NCI-H2171 (cell line): ENCODE results near the gene PLAC8L1.
"Not testable (repeated sequence)": the region's sequence is repeated elsewhere in the genome, so short reads cannot be mapped to it uniquely, and the experiment has no call there.

Experiments
- DNase-seq: peaks from one replicate; lab custom pipeline; 2025; lab: John Stamatoyannopoulos, UW

Gene PLAC8L1, protein sequence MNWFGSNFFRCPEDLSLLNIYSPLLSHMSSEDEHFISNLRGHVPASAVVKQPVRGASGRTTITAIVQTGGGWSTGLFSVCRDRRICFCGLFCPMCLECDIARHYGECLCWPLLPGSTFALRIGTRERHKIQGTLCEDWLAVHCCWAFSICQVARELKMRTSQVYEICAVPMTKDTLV

GRCh38 chr5:146105477-146105876 lies at the start of gene PLAC8L1:
PLAC8L1 (minus strand) TSS chr5:146105577; CDS start chr5:146104311, 1,266 bp downstream.
- DNase-seq = no peak

GRCh38 chr5:146151970-146152369 lies 46.6 kb upstream of the PLAC8L1 start:
- no peak for DNase-seq

DNA sequence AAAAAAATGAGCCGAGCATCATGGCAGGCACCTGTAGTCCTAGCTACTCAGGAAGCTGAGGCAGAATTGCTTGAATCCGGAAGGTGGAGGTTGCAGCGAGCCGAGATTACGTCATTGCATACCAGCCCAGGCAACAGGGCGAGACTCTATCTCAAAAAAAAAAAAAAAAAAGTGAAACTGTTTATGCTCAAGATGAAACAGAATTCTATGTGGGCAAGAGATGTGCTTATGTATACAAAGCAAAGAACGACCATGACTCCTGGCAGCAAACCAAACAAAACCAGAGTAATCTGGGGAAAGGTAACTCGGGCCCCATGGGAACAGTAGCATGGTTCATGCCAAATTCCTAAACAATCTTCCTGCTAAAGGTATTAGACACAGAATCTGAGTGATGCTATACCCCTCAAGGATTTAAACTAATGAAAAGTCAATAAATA lies 32.6 kb upstream of the PLAC8L1 start:
- no peak for DNase-seq

- DNase-seq = no peak
These were observed 25.2 kb upstream of the PLAC8L1 start for GRCh38 chr5:146130440-146131045.

DNA sequence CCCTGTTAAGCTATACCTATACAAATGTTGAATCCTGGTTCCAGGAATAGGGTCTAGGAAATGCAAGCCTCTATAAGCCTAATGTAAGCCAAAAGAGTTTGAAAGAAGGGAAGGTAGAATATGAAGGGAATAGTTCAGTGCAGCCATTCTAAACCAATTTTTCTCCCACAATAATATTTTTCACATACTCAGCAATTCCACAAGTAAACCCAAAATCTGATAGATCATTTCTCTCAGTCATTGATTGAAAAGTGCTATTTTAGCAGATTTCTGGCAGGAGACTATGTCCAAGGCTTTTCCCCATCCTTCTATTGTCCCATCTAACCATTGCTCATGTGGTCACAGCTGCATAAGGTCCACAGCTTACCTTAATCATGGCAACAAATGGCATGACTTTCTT lies 20.7 kb upstream of the PLAC8L1 start:
- no peak for DNase-seq

- no peak for DNase-seq
These were observed 19.2 kb upstream of the PLAC8L1 start for GRCh38 chr5:146124580-146124979.

- not testable (repeated sequence) for DNase-seq
These were observed 16.1 kb upstream of the PLAC8L1 start for GRCh38 chr5:146121451-146121850.

GRCh38 chr5:146118322-146118721 lies 12.9 kb upstream of the PLAC8L1 start:
- DNase-seq = no peak

DNA sequence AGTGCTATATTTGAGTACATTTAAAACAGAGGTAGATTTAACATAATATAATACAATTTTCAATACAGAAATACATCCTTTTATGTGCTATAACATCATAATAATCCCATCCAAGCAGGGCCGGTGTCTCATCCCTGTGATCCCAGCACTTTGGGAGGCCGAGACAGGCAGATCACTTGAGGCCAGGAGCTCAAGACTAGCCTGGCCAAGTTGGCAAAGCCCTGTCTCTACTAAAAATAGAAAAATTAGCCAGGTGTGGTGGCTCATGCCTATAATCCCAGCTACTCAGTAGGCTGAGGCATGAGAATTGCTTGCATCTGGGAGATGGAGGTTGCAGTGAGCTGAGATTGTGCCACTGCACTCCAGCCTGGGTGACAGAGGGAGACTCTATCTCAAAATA lies 11.8 kb upstream of the PLAC8L1 start:
- DNase-seq = not testable (repeated sequence)

DNA sequence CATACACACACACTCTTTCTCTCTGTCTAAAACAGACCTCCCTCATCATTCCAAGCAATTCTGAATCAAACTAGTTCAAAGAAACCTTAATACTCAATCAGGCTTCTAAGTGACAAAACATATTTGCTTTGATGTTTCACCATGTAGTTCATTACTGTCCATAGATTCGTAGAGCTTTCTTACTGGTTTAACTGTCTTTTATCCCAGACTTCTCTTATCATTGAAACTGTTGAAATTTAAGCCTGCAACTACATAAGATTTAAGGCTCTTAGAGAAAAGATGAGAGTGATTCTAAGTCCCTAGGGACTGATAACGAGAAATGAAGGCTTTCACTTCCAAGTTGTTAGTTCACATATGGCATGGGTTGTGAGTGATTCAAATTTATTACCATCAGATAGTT lies 11.0 kb upstream of the PLAC8L1 start:
- DNase-seq = no peak

DNA sequence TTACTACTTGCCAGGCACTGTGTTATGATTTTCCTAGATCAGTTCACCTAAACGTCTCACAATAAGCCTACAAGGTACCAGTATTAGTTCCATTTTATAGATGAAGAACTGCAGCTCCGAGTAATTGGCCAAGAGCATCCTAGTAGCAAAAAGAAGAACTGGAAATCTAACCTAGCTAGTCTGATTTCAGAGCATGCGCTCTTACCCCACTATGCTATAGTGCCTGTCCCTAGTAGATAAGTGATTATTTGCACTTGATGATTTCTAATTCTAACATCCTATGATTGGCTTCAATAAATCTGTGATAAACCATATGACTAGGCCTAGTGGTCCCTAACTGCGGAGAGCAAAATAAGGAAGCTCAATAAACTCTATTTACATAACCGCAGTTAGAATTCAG lies 7.1 kb upstream of the PLAC8L1 start:
- no peak for DNase-seq

- no peak for DNase-seq
These were observed 6.0 kb upstream of the PLAC8L1 start for GRCh38 chr5:146111409-146111808.

GRCh38 chr5:146109379-146109778 lies 4.0 kb upstream of the PLAC8L1 start:
- no peak for DNase-seq

DNA sequence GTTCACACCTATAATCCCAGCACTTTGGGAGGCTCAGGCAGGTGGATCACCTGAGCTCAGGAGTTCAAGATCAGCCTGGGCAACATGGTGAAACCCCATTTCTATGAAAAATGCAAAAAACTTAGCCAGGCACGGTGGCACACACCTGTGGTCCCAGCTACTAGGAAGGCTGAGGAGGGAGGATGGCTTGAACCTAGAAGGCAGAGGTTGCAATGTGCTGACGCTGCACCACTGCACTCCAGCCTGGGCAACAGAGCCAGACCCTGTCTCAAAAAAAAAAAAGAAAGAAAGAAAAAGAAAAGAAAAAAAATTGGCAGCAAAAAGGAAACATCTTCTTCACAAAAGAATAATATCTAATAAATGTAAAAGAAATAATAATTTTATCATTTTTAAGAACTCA lies 3.5 kb upstream of the PLAC8L1 start:
- DNase-seq = not testable (repeated sequence)

- DNase-seq = no peak
These were observed 2.5 kb upstream of the PLAC8L1 start for GRCh38 chr5:146107901-146108300.

GRCh38 chr5:146103594-146103993 lies 1.8 kb downstream of the PLAC8L1 start:
- no peak for DNase-seq

DNA sequence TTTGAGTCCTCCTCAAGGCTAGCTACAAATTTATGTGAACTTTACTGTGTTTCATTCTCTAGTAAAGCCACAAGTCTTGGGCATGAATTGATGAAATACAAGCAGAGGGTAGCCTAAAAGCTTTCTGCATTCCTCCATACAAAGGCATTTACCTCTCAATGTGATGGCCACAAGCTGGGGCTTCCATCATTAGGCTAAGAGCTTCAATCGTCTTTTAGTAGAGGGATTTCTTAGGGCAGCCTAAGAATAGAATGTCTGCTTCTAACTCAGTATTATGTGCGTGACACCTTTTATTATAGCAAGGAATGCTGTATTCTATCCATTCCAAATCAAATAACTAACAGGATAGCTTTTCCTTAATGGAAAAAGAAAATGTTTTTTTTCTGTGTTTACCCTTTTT lies 3.7 kb downstream of the PLAC8L1 start:
- no peak for DNase-seq

- no peak for DNase-seq
These were observed 7.3 kb downstream of the PLAC8L1 start for GRCh38 chr5:146098047-146098446.

GRCh38 chr5:146091881-146092280 lies 13.5 kb downstream of the PLAC8L1 start:
- no peak for DNase-seq

GRCh38 chr5:146089287-146089686 lies 16.1 kb downstream of the PLAC8L1 start:
- no peak for DNase-seq

GRCh38 chr5:146088098-146088497 lies 17.3 kb downstream of the PLAC8L1 start:
- no peak for DNase-seq

DNA sequence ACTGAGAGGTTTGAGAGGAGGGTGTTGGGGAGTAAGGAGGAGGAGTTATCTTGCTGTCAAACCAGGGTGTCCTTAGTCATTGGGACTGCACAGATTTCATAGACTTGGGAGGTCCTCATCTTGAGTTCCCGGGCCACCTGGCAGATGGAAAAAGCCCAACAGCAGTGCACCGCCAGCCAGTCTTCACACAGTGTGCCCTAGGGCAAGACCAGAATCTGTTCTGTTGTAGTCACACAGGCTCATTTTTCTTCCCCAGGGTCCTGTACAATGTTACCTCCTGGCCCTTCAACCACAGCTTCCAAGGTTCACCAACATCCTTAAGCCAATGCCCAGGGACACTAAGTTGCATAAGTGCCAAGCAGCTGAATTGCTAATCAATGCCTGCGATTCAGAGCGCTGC lies 21.0 kb downstream of the PLAC8L1 start:
- no peak for DNase-seq

- DNase-seq = no peak
These were observed 22.6 kb downstream of the PLAC8L1 start for GRCh38 chr5:146082798-146083197.

DNA sequence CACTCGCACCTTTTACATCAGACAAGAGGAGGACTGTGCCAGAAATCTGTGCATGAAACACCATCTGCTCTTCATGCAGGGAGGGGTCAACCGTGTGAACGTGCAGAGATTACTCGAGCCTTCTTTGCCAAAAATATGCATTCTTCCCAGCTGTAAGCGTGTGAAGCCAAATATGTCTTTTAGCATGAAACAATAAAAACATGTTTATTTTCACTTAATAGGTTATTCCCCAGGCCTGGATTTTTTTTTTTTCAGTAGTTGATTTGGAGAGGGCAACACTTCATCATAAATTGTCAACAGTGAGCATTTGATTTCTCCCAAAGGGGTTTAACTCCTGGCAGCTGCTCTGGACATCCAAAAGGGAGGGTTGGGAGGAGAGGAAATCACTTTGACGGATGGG lies 23.8 kb downstream of the PLAC8L1 start:
- no peak for DNase-seq
